GM18520 (cell line): ENCODE results near the gene COMP.
"Not testable (repeated sequence)": the region's sequence is repeated elsewhere in the genome, so short reads cannot be mapped to it uniquely, and the experiment has no call there.

Source experiments
- ATAC-seq: cut with Tn5 transposase; IDR thresholded peaks from one replicate; pipeline ENCODE4 v1.9.1; 2021; ENCODE audit not compliant: unreplicated experiment

Gene COMP

DNA sequence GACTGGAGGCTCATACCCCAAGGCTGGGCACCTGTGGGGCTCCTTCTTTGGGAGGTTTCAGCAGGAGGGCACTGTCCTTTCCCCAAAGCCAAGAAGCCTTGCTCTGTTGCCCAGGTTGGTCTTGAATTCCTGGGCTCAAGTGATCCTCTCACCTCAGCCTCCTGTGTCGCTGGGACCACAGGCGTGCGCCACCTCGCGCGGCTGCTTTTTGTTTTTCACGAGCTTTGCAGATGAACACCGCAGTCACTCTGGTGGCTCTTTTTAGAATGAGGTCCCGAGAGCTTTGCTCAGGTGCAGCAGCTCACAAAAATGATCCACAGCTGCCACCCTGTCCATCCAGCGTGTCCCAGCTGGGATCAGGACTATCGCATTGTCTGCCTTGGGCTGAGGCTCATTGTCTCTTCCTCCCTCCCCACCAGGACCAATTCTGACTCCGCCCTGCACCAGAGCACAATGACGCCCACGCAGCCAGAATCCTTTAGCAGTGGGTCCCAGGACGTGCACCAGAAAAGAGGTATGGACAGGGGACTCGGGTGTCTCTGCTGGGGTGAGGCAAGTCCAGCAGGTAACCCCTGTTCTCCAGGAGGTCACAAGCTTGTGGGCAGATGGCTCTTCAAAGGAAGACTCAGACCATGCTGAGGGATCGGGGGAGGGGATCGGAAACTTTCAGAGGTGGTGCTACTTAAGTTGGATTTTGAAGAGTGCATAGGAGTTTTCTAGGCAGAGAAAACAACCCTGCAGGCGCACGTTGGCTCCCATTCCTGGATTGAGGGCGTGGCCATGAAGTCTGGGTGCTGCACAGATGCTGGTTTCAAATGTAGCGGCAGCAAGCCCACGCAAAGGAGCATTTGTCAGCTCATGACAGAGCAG, 41.5 kb downstream of the COMP start:
- no peak for ATAC-seq

DNA sequence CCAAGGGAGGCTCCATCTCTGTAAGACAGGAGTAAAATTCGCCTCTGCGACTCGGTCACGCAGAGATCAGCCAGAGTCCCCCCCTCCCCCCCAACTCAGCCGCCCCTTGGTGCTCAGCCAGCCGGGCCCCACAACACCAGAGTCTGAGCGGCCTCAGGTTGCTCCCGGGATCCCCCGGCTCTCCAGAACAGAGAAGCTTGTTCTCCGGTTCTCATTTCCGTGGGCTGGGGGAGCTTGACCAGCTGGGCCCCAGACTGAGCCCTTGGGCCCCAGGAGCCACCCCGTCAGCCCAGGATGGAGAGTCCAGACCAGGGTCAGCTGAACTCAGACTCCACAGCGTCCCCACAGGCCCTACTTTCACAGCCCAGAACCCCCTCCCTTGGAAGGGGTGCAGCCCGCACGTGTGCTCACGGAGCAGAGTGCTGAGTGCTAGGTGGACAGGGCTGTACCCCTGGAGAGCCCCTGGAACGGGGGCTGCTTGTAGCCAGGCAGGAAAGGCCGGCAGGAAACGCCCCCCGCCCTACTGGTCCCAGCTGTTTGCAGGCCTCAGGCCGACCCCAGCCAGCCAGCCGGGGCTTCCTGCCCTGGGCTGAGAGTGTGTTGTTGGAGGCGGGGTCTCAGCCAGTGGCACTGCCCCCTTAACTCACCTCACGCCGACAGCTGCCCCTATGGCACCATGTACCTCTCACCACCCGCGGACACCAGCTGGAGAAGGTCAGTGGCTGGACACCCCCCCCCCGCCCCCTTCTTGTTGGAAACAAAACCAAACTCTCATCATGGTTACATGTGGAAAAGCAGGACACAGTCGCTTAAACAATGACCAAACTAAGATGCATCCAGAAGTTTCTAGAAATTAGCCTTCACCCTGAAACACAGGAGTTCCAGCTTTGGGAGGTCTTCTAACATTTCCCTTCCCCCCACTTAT, 44.4 kb downstream of the COMP start:
- no peak for ATAC-seq

DNA sequence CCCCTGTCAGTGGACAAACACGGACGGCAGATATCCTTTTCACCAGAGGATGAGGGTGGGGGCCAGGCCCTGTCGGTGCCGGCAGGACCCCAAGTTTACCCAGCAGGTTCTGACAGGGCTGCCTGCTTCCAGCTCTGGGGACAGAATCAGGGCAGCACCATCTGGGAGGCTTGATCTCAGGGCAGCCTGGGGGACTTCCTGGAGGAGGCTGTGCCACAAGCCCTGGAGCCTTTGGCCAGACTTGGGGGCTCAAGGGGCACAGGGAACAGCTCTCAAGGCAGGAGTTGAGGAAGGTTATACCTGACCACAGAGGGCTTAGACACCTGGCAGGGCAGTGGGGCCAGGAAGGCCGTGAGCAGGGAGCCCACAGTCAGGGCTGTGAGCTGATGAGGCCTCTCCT, 45.2 kb downstream of the COMP start:
- no peak for ATAC-seq

DNA sequence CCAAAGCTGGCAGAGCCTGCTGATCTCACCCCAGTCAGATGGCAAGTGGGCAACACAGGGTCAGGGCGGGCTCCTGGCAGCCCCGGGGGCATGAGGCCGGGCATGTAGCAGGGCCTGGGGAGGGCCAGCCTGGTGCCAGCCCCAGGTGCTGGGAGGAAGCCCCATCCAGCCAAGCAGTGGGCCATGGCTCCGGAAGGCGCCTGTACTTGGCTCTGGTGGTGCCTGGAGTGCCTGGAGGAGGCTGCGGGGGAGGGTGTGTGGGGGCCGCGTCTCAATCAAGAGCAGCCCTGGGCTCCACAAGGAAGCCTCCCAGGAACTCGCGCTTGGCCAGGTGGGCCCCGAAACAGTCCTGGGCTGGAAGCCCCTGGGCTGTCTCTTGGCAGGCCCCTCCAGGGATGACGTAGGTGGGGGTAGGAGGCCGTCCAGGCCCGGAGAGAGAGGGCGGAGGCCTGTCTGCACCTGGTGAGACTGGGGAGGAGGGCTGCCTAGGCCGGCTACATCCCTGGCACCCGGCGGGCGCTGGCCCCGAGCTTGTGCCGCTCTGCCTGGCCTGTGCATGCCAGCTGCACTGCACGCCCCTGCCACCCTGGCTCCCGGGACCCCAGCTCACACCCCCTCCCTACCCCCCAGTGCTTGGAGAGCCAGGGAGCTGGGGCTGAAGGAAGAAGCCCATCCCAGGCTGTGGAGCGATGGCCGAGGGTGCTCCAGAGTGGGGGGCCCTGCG, 45.9 kb downstream of the COMP start:
- no peak for ATAC-seq

DNA sequence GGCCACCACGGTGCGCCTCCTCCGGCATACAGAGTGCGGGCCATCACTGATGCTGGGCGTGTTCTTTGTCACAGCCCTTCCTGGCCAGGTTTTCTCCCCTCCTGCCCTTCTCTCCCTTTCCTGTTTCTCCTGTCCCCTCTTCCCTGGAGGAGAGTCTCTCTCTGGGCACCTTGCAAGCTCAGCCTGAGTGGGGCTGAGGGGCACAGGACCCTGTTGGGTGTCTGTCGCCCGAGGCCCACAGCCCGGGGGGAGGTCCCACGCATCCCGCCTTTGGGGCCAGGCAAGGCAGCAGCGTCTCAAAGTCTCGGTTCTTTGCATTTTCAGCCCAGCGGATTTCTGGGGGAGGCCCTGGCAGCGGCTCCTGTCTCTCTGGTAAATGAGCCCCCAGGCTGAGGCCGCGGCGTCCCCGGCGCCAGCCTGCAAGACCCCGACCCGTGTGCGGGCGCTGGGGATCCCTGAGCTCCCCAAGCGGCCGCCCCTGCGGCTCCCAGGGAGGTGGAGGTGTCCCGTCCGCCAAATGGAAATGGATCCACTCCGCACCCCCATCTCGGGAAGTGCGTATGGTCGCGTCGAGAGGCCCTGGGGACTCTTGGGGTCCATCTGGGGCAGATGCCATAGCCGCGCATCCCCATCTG, 47.2 kb downstream of the COMP start:
- no peak for ATAC-seq

DNA sequence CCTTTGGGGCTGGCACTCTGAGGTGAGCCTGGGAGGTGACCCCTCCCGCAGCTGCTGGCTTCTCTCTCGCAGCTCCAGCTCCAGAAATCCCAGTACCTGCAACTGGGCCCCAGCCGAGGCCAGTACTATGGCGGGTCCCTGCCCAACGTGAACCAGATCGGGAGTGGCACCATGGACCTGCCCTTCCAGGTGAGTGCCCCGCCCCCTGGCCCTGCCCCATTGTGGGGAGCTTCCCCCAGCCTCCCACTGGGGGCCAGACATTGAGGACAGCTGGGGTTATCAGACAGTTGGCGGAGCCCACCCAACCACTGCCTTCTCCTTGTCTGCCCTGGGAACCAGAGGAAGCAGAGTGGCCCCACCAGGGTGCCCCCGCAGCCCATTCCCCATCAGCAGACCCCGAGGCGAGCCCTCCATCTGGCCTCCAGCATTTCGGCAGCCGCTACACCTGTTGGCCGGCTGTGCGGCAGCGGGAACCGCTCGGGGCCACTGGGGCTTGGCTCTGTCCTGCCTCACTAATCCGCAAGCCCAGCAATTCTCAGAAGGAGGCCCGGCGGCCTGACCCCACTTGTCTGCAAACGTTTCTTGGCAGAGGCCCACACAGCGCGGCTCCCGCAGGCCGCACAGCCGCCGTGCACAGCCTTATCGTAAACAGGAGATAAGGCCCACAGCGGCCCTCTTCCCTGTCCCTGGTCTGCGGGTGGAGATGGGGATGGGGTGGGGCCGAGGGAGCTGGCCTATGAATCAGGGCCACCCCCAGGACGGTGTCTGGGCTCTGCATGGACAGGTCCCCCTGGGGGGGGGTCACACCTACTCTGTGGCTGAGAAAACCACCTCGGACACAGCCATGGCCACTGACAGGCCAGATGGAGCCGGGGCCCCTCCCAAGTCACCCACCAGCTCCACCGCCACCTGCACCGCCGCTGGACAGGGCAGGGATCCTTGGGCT, 48.0 kb downstream of the COMP start:
- ATAC-seq: no peak

DNA sequence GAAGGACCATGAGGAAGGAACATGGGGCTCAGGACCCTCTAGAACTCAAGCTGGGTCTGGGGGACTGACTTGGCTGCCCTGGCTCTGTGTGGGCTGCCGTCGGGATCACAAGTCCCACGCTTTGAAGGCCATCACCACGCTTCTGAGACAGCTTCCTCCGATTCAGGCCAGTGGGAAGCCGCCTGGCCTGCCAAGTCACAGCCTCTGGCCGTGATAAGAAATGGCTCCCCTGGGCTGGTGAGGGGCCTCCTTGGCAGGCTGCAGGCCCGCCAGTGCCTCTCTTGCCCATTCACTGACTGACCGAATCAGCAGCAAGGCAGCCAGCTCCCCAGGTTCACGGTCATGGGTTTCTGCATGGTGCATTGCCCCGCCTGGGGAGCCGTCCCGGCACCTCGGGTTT, 48.8 kb downstream of the COMP start:
- no peak for ATAC-seq

DNA sequence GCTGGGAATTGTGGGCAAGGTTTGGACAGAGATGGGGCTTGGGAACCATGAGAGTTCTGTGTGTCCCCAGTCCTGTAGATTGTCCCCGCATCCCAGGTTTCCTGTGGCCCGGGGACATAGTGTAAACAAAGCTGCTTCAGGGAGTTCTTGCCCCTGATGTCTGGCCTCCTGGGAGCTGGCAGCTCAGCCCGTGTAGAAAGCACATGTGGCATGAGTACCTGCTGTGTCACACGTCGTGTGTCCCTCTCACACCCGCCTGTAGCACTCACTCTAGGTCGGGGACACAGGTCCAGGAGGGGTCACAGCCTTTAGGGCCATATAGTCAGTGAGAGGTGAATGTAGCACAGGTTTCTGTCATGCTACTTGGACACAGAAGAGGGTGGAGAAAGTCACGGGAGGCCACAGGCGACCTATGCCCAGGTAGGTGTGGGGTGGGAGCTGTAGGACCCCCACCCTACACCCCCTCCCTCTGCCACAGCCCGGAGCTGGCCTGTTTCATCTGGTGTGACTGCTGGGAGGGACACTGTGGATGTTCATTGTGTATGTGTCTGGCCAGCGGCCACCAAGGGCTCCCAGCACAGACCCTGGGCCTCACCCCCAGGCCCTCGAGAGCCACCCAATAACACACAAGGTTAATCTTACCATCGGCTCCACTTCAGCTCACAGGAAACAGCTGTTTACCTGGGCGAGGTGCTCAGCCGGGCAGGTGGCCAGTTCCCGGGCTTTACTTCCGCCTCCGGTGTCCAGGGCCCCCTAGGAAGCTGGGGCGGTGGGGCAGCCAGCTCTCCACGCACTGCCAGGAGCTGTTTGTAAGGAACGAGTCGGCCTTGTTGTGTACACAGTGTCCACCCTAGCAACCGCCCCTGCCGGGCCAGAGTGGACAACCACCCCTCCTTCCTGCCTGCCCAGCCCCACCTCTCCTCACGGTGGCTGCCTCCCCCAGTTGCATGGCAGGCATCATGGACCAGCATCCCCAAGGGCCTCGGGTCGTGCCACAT, 49.7 kb downstream of the COMP start:
- no peak for ATAC-seq

DNA sequence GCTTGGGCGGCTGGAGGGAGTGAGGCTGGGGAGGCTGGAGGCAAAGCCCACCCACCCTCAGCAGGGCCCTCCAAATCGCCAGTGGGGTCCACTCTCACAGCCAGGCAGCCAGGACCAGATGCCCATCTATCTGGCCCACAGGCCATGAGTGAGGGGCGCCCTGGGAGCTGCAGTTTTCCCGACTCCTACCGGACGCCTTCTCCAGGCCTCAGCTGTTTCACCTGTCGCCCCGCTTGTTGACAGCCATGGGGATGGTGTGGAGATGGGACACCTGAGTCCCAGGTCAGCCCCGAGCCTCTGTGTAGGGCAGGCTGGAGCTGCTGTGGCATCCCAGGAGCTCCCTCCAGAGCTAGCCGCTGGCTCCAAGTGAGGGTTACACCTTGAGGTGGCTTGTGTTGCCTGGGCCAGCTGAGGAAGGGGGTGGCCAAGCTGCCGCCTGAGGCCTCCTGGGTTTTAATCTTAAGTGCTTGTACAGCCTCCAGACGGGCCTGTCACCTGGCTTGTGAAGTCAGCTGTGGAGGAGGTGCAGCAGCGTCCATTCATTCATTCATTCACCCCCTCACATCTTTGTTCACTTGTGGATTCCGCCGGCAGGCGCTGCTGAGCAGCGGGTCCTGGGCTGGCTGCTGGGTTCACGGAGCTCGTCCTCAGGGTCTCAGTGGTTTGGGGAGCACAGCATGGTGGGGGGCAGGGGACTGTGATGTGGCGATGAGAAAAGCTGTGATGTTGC, 52.0 kb downstream of the COMP start:
- no peak for ATAC-seq

DNA sequence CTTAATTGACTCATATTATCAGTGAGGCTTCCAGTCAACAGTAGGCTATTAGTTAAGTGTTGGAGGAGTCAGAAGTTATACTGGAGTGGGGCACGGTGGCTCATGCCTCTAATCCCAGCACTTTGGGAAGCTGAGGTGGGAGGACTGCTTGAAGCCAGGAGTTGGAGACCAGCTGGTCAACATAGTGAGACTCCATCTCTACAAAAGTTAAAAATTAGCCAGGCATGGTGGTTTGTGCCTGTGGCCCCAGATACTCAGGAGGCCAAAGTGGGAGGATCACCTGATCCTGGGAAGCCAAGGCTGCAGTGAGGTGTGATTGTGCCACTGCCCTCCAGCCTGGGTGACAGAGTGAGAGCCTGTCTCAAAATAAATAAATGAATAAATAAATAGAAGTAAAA, 53.2 kb downstream of the COMP start:
- no peak for ATAC-seq

DNA sequence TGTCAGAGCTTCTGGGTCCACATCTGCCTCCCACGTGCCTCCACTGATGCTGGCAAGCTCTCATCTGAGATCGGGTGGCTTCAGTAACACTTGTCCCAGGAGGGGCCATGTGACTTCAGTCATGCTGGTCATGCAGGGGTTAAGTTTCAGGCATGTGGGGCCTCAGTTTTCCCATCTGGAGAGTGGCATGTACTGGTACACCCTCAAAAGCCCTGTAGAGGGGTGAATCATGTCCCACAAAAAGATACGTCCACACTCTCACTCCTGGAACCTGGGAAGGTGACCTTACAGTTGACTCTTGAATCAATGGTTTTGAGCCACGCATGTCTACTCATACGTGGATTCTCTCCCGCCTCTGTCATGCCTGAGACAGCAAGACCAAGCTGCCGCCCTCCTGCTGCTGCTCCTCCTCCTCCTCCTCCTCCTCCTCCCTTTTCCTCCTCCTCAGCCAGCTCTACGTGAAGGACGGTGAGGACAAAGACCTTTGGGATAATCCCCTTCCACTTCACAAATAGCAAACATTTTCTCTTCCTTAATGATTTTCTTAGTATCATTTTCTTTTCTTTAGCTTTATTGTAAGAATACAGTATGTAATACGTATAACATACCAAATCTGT, 53.7 kb downstream of the COMP start:
- ATAC-seq: no peak

DNA sequence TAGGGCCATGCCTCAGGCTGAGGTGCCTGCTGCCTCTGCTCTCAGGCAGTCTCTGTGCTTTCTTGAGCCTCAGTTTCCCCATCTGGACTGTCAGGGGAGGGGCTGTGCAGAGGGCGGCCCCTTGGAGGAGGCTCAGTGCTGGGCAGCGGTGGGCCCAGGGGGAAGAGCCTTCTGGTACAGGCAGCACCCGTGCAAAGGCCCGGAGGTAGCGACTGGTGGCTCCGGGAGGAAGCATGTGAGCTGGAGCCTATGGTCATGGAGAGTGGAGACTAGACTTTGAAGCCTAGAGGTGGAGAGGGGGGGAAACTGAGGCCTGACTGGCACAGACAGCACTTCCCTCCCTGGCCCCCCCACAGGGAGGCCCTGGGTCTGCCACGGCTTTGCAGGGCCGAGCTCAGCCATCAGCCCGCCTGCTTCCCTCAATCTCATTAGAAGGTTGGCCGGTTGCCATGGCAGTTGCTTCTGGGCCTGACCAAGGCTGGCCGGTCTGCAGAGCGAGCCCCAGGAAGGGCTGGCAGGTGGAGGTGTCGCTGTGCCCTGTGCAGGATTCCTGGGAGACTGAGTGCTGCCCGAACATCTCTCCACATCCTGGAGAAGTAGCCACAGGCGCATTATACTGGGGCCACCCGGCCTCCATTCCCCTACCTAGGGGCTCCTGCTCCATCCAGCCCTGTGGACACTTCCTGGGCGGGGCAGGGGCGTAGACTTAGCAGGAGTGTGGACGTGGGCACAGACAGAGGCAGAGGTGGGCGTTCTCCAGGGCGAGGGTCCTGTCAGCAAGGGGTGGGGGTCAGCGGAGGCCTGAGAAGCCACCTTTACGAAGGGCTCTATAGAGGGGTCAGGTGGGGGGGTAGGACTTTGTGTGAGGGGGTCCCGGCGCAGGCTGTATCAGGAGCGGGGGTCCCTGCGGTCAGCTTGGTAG, 54.4 kb downstream of the COMP start:
- ATAC-seq: no peak

DNA sequence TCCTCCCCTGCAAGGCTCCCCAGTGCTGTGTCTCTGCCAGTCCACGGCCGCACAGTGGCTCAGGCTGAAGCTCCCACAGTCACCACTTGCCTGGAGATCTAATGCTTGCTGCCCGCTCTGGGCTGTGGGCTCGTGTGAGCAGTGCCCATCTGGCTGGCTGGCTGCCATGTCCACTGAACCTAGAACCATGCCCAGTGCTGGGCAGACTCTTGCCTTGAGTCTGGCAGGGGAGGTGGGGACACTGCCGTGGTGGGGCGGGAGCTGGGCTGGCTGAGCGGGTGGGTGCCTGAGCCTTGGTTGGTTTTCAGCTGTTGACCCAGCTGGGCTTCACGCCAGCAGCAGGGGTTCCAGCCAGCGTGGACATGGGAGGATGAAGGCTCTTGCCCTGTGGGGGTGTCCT, 55.4 kb downstream of the COMP start:
- ATAC-seq: no peak

DNA sequence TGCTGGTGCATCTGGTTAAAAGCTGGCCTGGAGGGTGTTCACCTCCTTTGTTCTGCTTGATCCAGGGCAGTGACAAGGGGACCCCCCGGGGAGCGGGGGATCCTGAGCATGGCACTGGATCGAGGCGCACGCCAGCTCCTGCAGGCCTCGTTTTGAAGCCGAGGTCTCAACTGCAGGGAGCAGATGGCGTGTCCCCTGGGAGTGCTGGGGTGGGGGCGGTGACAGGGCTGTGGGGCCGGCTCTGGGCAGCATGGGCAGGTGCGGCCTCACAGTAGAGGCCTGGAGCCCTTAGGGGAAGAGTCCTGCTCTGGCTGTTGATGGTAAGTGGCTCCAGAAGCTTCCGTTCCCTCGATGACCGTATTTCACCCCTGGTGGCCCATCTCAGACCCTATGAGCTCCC, 55.8 kb downstream of the COMP start:
- ATAC-seq: no peak

DNA sequence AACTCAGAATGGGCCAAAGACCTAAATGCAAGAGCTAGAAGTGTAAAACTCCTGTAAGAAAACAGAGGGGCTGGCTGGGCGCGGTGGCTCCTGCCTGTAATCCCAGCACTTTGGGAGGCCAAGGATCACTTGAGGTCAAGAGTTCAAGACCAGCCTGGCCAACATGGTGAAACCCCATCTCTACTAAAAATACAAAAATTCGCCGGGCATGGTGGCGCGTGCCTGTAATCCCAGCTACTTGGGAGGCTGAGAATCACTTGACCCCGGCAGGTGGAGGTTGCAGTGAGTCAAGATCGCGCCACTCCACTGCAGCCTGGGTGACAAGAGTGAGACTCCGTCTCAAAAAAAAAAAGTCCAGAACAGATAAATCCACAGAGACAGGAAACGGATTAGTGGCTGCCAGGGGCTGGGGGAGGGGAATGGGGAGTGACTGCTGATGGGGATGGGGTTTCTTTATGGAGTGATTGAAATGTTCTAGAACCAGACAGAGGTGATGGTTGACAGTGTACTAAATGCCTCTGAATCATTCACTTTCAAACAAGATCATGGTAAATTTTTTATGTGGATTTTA, 57.3 kb downstream of the COMP start:
- ATAC-seq: not testable (repeated sequence)

DNA sequence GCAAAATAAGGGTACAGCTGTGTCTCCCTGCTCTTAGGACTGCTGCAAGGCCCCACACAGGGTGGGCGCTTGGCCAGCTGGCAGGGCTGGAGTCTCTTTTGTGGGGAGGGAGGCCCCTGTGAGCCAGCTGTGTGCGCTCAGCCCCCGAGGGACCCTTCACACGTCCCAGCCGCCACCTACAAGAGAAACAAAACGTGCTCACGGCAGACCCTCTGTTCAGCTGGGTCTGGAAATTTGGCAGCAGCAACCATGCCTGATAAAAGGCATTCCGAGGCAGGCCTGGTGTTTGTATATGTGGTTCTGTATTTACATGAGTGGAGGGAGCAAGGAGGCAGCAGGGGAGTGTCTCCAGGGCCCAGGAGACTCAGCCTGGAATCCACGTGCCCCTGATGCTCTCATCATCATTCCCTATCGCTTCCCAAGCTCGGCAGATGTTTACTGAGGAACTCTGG, 57.9 kb downstream of the COMP start:
- ATAC-seq: no peak
